ENCODE data around the gene PPP2R2C.

Gene PPP2R2C

GRCh38 chr4:6449746-6450369 lies 22.6 kb downstream of the PPP2R2C start:
- in situ Hi-C loops (cut with HindIII; ENCODE audit: low sequenced_read_pairs): no loop called here

DNA sequence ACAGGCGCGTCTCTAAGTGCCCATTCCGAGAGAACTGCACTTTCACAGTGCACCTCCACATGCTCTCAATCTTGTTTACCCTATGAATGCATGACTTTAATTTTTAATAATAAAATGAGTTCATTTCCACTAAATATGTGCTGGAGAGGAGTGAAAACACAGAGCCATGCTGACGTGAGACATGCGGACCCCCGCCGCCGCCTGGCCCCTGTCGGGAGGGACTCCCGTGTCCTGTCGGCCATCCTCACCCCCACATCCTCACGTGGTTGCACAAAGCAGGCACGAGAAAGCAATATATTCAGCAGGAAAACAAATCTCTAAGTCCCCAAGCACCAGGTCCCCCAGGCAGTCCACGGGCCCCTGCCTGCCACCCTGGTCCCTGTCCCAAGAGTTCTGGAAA lies 23.1 kb downstream of the PPP2R2C start:
- in situ Hi-C loops (cut with HindIII; ENCODE audit: low sequenced_read_pairs): no loop called here

- in situ Hi-C loops (cut with HindIII; ENCODE audit: low sequenced_read_pairs): no loop called here
Observed at GRCh38 chr4:6448476-6449170, 23.8 kb downstream of the PPP2R2C start.

- in situ Hi-C loops (cut with HindIII; ENCODE audit: low sequenced_read_pairs): no loop called here
Observed at GRCh38 chr4:6447672-6448171, 24.7 kb downstream of the PPP2R2C start.

GRCh38 chr4:6446538-6447451 lies 25.6 kb downstream of the PPP2R2C start:
- in situ Hi-C loops (cut with HindIII; ENCODE audit: low sequenced_read_pairs): no loop called here

GRCh38 chr4:6446130-6446482 lies 26.3 kb downstream of the PPP2R2C start:
- in situ Hi-C loops (cut with HindIII; ENCODE audit: low sequenced_read_pairs): no loop called here

GRCh38 chr4:6445403-6446129 lies 26.8 kb downstream of the PPP2R2C start:
- in situ Hi-C loops (cut with HindIII; ENCODE audit: low sequenced_read_pairs): no loop called here

GRCh38 chr4:6444582-6444981 lies 27.8 kb downstream of the PPP2R2C start:
- in situ Hi-C loops (cut with HindIII; ENCODE audit: low sequenced_read_pairs): no loop called here

DNA sequence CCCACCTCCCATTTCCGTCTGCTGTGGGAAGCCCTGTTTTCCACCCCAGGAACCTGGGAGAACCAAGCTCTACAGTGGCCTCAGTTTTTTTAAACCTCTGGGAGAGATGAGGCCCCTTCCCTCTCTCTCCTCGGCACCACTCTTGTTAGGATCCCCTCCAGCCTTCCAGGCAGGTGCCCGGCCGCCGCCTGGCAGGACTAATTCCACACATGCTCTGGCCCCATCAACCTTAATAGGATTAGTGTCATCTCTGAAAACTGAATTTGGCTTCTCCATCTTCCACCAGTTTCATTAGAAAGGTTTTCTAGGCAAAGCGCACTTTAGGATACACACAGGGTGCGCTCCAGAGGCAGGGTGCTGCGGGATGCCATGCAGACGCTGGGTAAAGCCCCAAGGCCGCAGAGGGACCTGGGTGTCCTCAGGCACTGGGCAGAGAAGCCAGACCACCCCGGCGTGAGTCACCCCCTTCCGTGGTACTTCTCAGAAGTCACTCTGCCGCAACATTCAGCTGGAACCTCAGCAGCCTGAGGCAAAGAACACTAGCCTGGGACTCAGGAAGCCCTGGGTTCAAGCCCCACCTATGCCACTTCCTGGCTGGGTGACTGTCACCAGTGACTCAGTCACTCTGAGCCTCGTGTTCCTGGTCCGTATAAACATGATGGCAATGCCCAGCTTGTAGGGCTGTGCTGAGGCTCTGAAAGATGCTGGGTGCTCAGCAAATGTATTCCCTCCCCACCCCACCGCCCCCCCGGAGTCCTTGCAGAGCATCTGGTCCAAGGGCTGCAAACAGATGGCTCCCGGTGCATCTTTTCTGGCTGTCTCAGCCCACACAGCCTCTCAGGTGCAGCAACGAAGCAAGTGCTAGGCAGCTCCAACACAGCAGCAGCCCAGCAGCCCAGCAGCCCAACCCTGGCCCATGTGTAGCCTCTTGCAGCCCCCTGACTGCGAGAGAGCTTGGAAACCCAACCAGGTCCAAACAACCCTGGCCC lies 29.1 kb downstream of the PPP2R2C start:
- in situ Hi-C loops (cut with HindIII; ENCODE audit: low sequenced_read_pairs): no loop called here

DNA sequence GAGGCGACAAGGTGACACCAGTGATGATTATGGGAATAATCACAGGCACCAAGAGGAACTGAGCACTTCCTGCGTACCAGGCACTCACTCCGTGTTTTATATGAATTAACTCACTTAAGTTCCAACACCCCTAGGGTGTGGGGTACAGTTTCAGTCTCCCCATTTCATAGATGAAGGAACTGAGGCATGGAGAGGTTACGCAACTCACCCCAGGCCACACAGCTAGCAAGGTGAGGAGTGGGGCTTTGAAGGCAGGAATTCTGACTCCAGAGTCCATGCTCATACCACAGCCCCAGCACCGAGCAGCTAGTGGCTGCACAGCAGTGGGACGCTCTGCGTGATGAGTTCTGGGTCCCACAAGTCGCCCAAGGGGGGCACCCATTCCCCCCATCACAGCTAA lies 29.9 kb downstream of the PPP2R2C start:
- in situ Hi-C loops (cut with HindIII; ENCODE audit: low sequenced_read_pairs): no loop called here

DNA sequence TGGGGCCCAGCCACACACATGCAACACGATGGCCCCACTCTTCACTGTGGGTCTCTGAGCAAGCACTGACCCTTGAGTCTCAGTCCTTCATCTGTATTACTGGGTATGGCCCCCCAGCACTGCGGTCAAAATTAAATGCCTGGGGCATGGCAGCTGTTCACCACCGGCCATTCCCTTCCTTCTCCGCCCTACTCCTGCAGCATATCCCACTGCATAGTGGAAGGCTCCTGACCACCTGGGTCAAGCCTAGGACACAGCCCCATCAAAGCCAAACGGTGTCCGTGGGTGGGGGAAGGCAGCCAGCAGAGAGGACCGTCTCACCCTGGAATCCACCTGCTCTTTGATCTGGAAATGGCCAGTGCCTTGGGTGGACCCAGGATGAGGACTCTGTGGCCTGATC lies 30.7 kb downstream of the PPP2R2C start:
- in situ Hi-C loops (cut with HindIII; ENCODE audit: low sequenced_read_pairs): no loop called here

- in situ Hi-C loops (cut with HindIII; ENCODE audit: low sequenced_read_pairs): no loop called here
Observed at GRCh38 chr4:6441202-6441582, 31.2 kb downstream of the PPP2R2C start.

DNA sequence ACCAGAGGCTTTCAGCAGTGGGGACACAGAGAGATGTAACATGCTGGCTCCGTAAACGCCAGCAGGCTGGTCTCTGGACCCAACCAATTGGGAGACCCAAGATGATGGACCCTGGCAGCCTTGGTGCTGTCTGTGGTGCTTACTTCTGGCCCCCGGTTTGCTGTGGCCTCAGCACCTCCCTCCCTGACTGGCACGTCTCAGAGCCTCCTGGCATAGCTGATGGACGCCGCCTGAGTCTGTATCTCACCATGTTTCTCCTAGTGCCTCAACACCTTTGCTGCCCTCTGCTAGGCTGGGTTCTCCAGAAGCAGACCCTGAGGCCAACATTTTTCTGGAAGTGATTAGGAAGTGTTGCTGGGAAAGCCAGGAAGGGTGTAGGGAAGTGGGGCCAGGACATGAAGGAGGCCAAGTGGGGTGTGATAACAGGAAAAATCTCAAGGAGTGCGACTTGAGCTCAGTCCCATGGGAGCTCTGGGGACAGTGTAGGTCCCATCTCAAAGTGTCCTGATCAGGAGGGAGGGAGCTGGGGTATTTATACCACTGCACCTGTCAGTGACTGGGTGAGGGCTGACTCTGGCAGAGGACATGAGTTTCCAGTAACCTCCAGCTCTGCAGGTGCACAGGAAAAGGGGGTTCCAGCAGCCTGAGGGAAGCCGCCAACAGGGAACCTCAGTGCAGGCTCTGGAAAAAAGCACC lies 31.8 kb downstream of the PPP2R2C start:
- in situ Hi-C loops (cut with HindIII; ENCODE audit: low sequenced_read_pairs): no loop called here

DNA sequence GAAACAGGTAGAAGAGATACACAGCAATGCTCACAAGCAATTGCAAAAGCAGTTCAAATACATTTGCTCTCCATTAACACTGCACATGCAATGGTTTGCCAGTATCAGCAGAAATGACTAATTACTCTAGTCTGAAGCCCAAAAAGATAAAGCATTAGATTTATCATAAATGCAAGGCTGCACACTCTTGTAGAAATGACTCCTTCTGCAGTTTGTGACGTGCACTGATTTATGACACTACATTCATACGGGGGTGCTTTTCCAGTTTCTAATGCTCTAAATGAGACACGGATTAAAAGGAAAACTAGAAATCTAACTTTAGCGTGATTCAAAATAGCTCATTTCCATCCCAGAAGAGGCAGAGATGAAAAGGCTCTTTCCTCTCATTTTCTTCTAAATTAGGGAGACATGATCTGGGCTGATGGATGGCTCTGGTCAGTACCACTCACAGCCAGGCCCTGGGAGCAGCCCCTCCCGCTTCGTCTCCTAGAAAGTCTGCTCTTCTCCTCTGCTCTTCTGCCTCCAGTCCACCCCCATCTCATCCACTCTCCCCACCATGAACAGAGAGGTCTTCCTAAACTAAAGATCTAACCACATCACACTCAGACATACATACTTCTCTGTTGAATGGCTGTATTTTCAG lies 33.2 kb downstream of the PPP2R2C start:
- in situ Hi-C loops (cut with HindIII; ENCODE audit: low sequenced_read_pairs): no loop called here

DNA sequence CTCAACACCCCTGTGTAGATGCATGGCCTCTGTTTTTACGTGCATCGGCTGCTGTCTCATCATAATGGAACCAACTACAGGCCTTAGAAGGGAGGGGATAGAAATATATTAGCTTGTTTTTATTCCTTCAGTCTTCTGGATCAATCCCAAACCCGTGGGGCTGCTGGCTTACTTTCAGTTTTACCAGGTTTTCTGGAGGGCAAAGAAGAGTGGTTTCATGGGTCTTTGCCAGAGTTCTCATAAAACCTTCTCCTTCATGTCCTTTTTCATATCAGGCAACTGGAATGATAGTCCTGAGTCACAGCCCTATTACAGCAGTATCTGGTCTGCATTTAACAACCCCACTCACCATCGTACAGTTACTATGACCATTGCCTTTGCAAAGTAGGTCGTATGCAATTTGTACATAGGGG lies 34.6 kb downstream of the PPP2R2C start:
- in situ Hi-C loops (cut with HindIII; ENCODE audit: low sequenced_read_pairs): no loop called here

DNA sequence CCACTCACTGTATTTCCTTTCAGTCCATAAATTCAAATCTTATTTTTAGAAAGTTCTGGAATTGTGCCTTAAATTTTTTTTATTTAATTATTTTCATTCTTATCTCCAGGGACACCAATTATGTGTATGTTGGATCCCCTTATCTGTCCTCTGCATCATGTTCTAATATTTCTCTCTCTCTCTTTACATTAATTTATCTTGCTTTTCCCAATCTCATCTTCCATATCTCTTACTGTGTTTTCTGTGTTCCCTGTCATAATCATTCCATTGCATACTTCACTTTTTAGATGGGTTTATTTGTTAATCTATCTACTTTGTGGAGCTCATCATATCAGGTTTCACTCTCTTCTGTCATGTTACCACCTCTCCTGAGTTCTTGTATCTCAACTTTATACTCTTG lies 37.4 kb downstream of the PPP2R2C start:
- in situ Hi-C loops (cut with HindIII; ENCODE audit: low sequenced_read_pairs): no loop called here

GRCh38 chr4:6430927-6431326 lies 41.5 kb downstream of the PPP2R2C start:
- in situ Hi-C loops (cut with HindIII; ENCODE audit: low sequenced_read_pairs): no loop called here

GRCh38 chr4:6427439-6428090 lies 44.8 kb downstream of the PPP2R2C start:
- in situ Hi-C loops (cut with HindIII; ENCODE audit: low sequenced_read_pairs): no loop called here
